GM21723 (cell line): ENCODE results near the gene ZNRD2.

Source experiments
- ATAC-seq: cut with Tn5 transposase; IDR thresholded peaks from one replicate; pipeline ENCODE4 v1.9.1; 2021; ENCODE audit warnings: mild to moderate bottlenecking, moderate library complexity; ENCODE audit not compliant: unreplicated experiment

Gene ZNRD2

DNA sequence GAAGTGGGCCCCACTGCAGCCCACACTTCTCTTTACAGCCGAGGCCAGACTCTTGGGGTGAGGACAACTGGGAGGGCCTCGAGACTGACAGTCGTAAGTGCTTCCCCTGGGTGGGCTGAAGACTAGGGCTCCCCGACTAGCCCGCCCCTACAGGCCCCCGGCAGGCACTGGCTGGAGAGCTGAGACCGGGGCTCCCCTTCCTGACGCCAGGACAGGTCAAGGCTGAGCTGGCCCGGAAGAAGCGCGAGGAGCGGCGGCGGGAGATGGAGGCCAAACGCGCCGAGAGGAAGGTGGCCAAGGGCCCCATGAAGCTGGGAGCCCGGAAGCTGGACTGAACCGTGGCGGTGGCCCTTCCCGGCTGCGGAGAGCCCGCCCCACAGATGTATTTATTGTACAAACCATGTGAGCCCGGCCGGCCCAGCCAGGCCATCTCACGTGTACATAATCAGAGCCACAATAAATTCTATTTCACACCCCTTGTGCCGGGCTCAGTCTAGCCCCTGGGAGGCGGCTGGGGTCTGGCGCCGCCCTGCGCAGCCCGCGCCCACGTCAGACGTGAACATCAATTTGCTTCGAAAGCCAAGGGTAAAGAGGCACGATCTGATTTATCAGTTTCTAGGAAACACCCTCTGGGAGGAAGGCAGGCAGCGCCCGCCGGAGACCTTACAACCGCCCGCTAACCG is 31.9 kb upstream of the ZNRD2 start:
- ATAC-seq: no peak

DNA sequence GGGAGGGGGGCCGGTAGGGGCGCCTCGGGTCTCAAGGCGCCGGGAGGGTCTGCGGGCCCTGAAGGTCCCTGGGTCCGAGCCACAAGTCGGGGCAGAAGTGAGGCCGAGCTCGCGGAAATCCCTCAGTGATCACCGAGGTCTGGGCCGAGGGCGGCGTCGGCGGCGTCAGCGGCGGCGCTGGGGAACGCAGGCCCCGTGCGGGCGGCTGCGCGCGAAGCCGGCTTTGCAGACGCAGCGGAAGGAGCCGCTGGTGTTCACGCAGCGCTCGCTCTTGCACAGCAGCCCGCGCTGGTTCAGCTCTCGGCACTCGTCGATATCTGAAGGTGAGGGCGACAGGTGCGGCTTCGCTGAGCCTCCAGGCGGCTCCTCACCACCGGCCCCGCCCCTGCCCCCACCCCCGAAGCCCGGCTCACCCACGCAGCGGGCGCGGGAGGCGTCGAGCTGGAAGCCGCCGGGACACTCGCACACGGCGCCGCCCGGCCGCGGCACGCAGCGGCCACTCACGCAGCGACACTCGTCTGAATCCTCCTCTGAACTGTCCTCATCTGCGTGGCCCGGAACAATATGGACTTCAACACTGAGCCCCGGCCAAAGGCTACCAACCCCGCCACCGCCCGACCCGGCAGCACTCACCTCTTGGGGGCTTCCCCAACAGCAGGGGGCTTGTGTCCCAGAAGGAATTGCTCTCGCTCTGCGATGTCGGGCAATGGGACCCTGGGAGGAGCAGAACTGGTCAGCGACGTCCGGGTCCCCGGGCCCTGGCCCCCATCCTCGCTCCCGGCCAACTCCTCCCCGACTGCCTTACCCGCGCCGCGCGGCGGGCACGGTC is 31.1 kb upstream of the ZNRD2 start:
- ATAC-seq: no peak

DNA sequence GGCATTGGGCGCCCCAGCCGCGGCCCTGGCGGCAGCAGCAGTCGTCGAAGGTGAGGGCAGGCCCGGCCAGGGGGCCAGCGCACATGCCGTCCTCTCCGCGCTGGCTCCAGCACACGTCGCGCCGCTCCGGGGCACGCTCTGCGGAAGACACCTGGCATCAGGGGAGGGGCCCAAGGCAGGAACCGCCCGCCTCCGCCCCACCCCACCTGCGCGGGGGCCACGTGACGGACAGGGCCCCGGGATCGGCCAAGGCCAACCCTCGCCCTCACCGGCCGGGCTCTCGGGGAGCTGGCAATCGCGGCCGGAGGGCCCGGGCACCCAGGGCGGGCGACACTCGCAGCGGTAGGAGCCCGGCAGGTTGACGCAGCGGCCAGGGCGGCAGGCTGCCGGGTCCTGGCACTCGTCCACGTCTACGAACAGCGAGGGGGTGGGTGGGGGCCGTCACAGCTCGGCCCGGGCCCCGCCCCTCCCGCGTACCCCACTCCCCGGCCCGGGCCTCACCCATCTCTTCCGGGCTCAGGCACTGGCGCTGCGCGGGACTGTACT is 30.5 kb upstream of the ZNRD2 start:
- ATAC-seq: peak; percentile 56

DNA sequence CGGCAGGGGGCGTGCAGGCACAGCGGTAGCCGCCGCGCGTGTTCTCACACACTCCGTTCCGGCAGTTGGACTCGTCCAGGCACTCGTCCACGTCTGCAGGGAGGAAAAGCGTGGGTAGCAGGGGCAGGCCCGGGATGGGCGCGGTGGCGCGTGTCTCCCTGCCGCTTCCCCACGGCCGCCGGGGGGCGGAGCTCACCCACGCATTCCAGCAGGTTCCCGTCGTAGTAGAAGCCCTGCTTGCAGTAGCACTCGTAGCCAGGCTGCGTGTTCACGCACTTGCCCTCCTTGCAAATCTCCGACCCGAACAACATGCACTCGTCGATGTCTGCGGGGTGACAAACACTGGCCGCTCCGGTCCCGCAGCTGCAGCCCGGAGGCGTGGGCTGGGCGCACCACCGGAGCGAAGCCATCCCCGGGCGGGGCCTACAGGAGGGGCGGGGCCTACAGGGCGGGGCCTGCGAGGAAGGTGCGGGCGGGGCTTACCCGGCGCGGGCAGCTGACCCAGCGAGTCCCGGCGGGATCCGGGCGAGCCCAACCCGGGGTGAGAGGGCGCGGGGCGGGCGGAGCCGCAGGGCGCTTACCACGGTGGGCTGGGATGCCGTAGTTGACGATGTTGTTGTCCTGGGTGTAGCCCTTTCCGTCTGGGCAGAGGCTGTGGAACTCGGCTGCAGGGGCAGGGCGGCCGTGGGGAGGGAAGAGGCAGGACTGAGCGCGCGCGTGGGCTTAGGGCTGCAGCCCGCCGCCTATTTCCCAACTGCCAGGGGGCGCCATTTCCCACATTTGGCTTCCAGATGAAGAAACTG is 29.8 kb upstream of the ZNRD2 start:
- peak; percentile 58 for ATAC-seq

DNA sequence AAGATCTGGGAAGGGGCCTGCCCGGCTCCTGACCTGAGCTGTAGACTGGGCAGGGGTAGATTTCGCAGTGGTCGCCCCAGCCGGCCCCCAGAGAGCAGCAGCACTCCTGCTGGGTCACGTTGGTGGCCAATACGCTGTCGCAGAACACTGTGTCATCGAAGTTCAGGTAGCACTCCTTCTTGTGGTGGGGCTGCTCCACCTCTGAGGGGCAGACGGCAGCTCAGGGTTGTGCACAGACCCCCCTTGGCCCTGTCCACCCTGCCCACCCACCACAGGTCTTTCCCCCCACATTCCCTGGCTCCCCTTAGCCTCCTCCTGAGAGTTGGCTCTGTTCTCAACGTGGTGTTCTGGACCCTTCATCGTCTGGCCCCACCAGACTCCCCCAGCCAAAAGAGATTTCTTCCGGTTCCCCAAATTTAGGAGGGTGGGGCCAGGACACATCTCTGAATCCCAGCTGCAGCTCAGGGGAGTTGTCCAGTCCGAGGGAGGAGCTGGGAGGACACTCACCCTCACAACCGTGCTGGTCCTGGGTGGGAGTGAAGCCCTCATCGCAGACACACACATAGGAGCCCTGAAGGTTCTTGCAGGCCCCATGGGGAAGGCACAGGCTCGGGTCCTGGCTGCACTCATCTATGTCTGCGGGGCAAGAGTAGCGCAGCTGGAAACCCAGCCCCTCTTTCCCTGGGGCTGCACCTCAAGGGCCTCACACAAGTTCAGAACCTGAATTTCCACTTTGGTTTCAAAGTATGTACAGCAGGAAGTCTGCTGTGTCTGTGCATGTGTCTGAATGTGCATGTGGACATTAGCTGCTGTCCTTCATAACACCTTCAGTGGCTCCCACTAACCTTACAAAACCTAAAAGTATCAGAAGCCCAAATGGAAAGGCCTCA is 28.9 kb upstream of the ZNRD2 start:
- no peak for ATAC-seq

DNA sequence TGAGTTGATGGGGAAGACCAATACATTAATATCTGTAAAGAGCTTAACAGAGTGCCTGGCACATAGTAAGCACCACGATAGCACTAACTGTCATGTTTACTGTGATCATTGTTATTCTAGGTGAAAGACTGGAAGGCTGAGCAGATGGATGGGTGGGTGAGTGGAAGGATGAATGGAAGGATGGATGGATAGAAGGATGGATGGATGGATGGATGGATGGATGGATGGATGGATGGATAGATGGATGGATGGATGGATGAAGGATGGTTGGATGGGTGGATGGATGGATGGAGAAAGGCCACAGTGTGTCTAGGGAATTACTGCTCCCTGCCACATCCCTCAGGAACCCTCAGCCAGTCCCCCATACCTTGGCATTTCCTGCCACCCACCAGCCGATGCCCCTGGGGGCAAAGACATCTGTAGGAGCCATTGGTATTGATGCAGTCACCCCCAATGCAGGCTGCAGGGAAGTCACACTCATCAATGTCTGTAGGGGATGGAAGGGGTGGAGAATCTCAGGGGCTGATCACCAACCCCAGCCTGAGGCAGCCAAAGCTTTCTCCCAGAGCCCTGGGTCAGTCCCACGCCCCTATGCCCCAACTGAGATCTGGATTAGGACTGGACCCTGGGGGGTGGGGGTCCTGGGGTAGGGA is 27.4 kb upstream of the ZNRD2 start:
- ATAC-seq: no peak

DNA sequence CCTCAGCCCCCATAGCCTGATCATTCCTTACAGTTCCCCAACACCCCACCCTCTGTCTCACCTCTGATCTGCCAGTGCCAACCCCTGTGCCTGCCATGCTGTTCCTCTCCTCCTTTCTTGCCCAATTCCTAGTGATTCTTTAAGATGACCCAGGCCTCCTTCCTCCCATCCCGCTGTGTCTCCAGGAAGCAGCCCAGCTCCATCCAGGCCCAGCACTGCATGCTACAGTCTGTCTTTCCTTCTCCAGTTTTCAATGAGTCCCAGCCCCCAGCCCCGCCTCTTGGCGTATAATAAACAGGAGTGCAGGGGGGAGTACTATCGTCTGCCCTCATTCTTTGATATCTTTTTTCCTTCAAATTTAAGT is 24.4 kb upstream of the ZNRD2 start:
- no peak for ATAC-seq

DNA sequence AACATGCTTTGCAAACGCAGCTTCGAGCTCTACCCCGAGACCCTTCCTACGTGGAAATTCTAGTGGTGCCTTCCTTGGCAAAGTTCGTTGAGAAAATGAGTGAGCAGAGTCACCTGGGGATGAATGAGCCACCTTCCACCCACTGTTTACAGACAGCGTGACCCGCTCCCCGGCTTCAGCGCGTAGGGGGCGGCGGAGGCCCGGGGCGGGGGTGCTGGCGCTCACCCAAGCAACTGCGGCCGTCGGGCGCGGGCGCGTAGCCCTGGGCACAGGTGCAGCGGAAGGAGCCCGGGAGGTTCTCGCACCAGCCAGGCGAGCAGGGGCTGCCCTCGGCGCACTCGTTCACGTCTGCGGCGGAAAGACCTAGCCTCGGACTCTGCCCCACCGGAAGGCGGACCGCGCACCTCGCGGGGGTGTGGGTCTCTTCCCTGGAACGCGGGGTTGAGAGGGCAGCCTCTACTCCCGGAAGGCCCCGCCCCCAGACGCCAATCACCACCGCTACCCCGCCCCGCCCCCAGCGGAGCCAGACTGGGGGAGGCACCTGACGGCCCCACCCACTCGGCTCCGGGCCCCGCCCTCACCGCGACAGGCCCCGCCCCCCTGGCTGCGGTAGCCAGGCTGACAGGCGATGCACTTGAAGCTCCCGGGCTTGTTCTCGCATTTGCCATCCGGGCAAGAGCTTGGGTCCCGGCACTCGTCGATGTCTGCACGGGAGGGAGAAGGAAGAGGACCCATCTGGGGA is 23.9 kb upstream of the ZNRD2 start:
- ATAC-seq: peak; percentile 73

DNA sequence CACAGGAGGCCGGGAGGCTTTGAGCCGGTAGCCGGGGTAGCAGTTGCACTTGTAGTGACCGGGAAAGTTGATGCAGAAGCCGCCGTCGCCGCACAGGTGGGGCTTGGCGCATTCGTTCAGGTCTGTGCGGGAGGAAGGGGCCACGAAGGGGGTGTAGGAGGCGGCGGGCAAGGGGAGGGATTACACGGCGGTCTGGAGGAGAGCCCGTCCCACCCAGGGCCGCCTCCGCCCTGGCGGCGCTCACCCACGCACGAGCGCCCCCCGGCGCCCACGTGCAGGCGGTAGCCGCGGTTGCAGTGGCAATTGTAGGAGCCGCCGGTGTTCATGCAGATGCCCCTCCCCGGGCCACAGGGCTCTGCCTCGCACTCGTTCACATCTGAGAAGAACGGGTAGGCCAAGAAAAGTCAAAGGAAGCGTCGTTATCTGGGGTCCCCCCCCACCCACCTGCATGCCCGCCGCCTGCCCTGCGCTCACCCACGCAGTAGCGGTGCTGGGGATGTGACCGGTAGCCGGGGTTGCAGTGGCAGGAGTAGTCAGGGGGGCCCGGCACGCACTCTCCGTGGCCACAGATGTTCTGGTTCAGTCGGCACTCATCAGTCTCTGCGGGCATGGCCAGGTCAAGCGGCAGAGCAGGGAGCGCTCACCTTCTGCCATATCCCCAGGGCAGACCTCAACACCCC is 22.7 kb upstream of the ZNRD2 start:
- no peak for ATAC-seq

DNA sequence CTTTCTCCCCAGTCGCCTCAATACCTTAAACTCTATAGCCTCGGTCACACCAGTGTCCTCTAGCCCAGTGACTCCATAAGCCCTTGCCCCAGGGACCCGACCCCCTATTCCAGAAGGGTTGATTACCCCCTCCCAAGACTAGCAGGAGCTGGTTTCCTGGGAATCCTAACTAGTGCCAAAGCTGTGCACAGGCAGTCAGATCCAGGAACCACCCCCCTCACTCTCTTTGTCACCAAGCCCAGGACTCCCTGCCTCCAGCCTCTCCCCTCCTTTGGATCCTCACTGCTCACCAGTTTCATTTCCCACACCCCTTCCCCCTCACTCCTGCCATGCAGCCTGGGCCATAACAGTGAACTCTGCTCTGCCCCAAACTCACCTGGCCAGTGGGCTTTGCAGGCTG is 21.9 kb upstream of the ZNRD2 start:
- ATAC-seq: no peak

DNA sequence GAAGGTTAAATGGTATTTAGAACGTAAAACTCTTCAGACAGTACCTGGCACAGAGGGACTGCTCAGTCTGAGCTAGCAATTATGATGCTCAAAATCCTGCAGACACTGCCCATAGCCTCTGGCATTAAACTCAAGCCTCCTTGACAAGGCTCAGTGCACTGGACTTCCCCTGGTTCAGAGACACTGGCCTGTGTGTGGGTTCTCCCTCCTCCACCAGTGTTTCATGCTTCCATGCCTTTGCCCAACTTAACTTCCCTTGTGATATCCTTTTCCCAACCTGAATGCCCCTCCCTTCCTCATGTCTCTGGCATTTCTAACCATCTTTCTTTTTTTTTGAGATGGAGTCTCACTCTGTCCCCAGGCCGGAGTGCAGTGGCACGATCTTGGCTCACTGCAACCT is 21.2 kb upstream of the ZNRD2 start:
- ATAC-seq: no peak

DNA sequence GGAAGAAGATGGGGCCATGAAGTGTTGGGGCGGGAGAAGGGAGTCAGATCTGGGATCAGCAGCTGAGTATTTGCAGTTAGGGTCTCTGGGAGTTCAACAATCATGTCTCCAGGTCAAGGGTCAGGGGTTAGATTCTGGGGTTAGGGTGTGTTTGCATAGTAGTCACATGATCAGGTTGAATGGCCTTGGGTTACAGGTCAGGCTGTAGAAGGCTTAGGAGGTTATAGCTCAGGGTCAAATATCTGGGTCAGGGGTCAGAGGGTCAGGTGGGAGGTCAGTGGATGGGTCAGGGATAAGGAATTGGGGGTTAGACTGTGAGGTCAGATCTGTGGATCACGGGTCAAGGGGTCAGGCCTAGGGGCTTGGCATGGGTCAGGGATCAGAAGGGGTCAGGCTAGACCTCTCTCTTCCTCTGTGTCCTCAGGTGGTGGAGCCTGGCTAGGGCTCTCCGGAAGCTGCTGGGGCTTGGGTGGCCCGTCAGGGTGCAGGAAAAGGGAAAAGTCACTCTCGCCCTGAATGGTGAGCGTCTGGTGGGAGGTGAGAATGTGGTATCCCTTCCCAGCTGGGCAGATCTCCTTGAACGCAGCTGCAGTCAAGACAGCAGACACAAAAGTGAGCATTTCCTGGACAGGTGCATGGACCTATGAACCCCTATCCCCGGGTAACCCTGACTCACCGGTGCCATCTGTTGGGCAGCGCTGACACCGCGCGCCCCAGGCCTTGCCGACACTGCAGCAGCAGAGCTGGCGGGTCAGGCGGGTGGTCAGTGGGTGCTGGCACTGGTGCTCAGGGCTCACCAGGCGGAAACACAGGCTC is 18.5 kb upstream of the ZNRD2 start:
- ATAC-seq: no peak

DNA sequence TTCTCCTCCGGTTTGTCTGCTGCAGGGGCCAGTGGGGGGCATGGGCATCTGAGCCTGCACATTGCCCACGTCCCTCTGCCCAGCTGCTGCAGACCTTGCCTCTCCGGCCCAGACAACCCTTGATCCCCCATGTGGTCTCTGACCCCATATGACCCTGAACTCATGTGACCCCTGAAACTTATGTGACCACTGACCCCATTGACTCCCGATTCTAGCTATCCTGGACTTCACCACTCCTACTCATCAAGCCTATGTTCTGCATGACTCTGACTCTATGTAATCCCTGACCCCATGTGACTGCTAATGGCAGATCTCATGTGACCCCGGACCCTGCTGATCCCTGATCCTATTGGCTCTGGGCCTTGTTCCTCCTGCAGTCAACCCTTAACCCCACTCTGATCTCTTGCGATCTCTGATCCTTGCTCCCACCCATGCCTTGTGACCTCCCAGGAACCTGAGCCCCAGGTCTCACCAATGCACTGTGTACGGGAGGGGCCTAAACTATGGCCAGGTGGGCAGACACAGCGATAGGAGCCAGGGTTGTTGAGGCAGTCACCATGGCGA is 17.8 kb upstream of the ZNRD2 start:
- no peak for ATAC-seq

DNA sequence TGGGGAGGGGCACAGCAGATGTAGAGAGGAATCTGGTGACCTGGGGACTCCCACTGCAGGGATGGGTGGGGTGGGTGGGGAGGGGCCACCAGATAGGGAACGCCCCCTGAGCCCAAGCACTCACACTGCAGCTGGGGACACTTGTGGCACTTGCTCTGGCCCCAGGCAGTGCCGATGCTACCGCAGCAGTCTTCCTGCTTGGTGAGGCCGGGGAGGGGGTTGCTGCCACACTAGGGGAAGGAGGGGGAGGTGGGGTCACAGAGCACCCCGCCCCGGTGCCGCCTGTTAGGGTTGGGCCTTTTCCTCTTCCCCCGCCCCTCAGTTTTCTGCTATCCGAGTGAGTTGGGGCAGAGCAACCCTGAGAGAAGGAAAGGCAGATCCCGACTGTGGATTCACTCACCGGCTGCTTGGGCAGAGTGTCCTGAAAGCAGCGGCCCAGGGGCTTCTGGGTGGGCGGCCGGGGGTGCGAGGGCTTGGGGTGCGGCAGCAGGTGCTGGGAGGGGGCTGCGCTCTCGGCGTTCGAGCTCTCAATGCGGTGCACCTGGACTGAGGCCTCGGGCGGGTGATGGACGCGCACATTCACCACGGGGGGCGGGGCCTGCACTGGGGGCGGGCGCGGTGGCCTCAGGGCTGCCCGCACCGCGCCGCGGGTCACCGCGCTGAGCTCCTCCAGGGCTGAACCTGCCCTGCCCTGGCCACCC is 16.8 kb upstream of the ZNRD2 start:
- ATAC-seq: no peak

DNA sequence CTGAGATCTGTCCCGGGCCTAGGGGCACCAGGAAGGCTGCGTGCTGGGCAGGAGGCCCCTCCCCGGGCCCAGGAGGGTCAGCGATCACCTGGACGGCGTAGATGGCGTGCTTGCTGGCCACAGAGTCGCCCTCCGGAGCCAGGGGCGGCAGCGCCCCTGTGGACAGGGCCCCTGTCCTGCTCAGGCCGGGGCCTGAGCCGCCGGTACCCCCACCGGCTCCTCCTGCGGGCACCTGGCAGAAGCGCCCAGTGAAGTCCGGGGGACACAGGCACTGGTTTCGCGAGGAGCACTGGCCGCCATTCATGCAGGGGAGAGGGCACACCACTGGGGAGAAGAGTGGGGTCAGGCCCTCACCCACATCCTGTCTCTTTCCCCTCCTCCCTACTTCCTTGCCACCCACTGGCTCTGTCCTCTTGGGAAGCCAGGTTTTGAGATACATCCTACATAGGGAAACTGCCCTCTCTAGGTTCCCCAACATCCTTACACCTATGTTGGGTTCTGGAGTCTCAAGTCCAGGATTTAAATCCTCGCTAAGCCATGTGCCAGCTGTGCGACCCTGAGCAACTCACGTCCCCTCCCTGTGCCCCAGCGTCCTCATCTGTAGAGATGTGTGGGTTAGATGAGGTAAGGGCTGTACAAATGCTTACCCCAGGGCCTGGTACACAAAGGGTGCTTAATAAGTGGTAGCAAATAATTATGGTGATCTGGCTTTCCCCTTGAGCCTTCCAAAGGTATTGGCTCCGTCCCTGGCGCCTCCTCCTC is 16.0 kb upstream of the ZNRD2 start:
- no peak for ATAC-seq

DNA sequence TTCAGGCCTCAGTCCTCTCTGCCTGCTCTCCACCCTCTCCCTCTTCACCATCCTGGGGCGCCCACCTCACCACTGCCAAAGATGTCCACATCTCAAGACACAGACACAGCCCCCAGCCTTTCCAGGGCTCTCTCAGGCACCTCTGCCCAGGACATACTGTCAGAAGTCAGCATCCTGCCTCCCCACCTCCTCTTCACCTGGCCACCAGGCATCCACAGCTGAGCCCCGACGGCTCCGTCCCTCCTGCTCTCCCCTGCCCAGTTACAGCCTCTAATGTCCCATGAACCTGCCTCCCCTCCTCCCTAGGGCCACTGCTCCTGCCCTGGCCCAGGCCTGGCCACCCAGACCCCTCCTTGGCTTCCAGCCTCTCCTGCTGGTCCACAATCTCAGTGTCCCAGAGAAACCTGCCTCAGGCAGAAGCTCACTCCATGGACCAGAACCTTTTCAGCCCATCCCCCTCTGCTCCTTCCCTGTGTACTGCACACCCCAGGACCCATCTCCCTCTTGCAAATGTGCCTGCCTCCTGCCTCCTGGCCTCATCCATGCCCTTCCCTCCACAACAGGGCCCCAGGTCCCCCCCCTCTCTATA is 15.3 kb upstream of the ZNRD2 start:
- ATAC-seq: no peak
